Measurements from ENCODE around the gene SUN5. TPM values are rescaled to one million over a fixed set of nuclear protein-coding genes. Genes with fewer than 3 reads are reported as not detected.

SUN5 gene
- total RNA-seq, 1 donor from 2014 or later = not detected

- no peak for DNase-seq (ENCODE audit: low spot score)
- intact Hi-C loops (cut with DNase I) = loop anchor here (10.0 kb wide), 1 partner anchor 97 kb away; no protein-coding TSS in a partner anchor
Observed at GRCh38 chr20:33002087-33002808, 2.0 kb downstream of the SUN5 start.

- intact Hi-C loops (cut with DNase I) = loop anchor here (10.0 kb wide), 1 partner anchor 96 kb away; no protein-coding TSS in a partner anchor
- DNase-seq (ENCODE audit: low spot score) = no peak
Observed at GRCh38 chr20:33000802-33001466, 3.3 kb downstream of the SUN5 start.

- intact Hi-C loops (cut with DNase I) = loop anchor here (10.0 kb wide), 1 partner anchor 95 kb away; no protein-coding TSS in a partner anchor
- DNase-seq (ENCODE audit: low spot score) = no peak
Observed at GRCh38 chr20:32999603-33000250, 4.5 kb downstream of the SUN5 start.

- intact Hi-C loops (cut with DNase I) = no loop called here
- no peak for DNase-seq (ENCODE audit: low spot score)
Observed at GRCh38 chr20:32997431-32997830, 6.8 kb downstream of the SUN5 start.

- DNase-seq (ENCODE audit: low spot score) = no peak
- intact Hi-C loops (cut with DNase I) = no loop called here
Observed at GRCh38 chr20:32995802-32996201, 8.4 kb downstream of the SUN5 start.

GRCh38 chr20:32993496-32994050 lies 10.7 kb downstream of the SUN5 start:
- DNase-seq (ENCODE audit: low spot score) = no peak
- intact Hi-C loops (cut with DNase I) = no loop called here

- DNase-seq (ENCODE audit: low spot score) = no peak
- intact Hi-C loops (cut with DNase I) = no loop called here
Observed at GRCh38 chr20:32991792-32992641, 12.2 kb downstream of the SUN5 start.

- DNase-seq (ENCODE audit: low spot score) = no peak
Observed at GRCh38 chr20:32991383-32991782, 12.8 kb downstream of the SUN5 start.

GRCh38 chr20:32990426-32990825 lies 13.8 kb downstream of the SUN5 start:
- intact Hi-C loops (cut with DNase I) = no loop called here
- DNase-seq (ENCODE audit: low spot score) = no peak

More at GRCh38 chr20:32991383-32991782, 12.8 kb downstream of the SUN5 start:
- intact Hi-C loops (cut with DNase I) = no loop called here

GRCh38 chr20:32989507-32990283 lies 14.5 kb downstream of the SUN5 start:
- intact Hi-C loops (cut with DNase I) = no loop called here
- no peak for DNase-seq (ENCODE audit: low spot score)

- intact Hi-C loops (cut with DNase I) = no loop called here
- DNase-seq (ENCODE audit: low spot score) = no peak
Observed at GRCh38 chr20:32988008-32988407, 16.2 kb downstream of the SUN5 start.

GRCh38 chr20:32987044-32987825 lies 17.0 kb downstream of the SUN5 start:
- DNase-seq (ENCODE audit: low spot score) = no peak
- intact Hi-C loops (cut with DNase I) = no loop called here

- no peak for DNase-seq (ENCODE audit: low spot score)
- intact Hi-C loops (cut with DNase I) = no loop called here
Observed at GRCh38 chr20:32986331-32986966, 17.8 kb downstream of the SUN5 start.

GRCh38 chr20:32985596-32985995 lies 18.6 kb downstream of the SUN5 start:
- intact Hi-C loops (cut with DNase I) = no loop called here
- no peak for DNase-seq (ENCODE audit: low spot score)

- DNase-seq (ENCODE audit: low spot score) = no peak
- intact Hi-C loops (cut with DNase I) = no loop called here
Observed at GRCh38 chr20:32984631-32985354, 19.4 kb downstream of the SUN5 start.

GRCh38 chr20:32984196-32984595 lies 20.0 kb downstream of the SUN5 start:
- no peak for DNase-seq (ENCODE audit: low spot score)
- intact Hi-C loops (cut with DNase I) = no loop called here
